Left ventricle myocardium inferior (tissue), 1 donor: ENCODE results near the gene CCDC85A. TPM values are rescaled to one million over a fixed set of nuclear protein-coding genes. Genes with fewer than 3 reads are reported as not detected.

Experiments
- DNase-seq: peaks from one replicate; pipeline ENCODE4 v3.0.0-alpha.2; 2020
- H3K27ac ChIP-seq: fragments of 200-600 bp; replicated peaks from 2 replicates; pipeline ENCODE4 v1.8.0; 2021
- H3K27me3 ChIP-seq: fragments of 200-600 bp; 2 replicates; pipeline ENCODE4 v1.8.0; 2021; ENCODE audit warnings: low read depth
- H3K36me3 ChIP-seq: fragments of 200-600 bp; 2 replicates; pipeline ENCODE4 v1.8.0; 2021
- H3K4me1 ChIP-seq: fragments of 200-600 bp; 2 replicates; pipeline ENCODE4 v1.8.0; 2021
- H3K4me3 ChIP-seq: fragments of 200-600 bp; 2 replicates; pipeline ENCODE4 v1.8.0; 2021; ENCODE audit warnings: mild to moderate bottlenecking, moderate library complexity
- H3K9me3 ChIP-seq: fragments of 200-600 bp; replicated peaks from 2 replicates; pipeline ENCODE4 v1.8.0; 2021
- CTCF ChIP-seq: fragments of 200-600 bp; IDR thresholded peaks from 2 replicates; pipeline ENCODE4 v1.8.0; 2021; ENCODE audit warnings: antibody characterized with exemption, mild to moderate bottlenecking, borderline replicate concordance
- intact Hi-C: fragments of 100-400 bp; cut with micrococcal nuclease; formaldehyde crosslinking; loops from one replicate; pipeline ENCODE4 v1.11.0; 2022
- total RNA-seq: library from RNA; stranded (reverse); fragmentation: NEBNext Ultra II Directional; extraction: Animal tissue kit (Norgen Biotek cat#: 25700); gene quantifications from one replicate; pipeline ENCODE4 v1.2.1, GENCODE V29; 2021
- donor health status: DM: no; HTN: yes; CAD: no; lungs with severe emphysema.

CCDC85A gene
- total RNA-seq, 1 donor from 2014 or later: 4.4 TPM

- peaks cover 7% of the 10 kb centered on the region for H3K4me1 ChIP-seq
- DNase-seq: no peak
- no peak overlapping the region for H3K4me3 ChIP-seq
- no peaks in the 10 kb centered on the region for H3K9me3 ChIP-seq
- H3K36me3 ChIP-seq: no peaks in the 10 kb centered on the region
- intact Hi-C loops: no loop called here
- H3K27ac ChIP-seq: no peak overlapping the region
- TF ChIP-seq CTCF: no peak
- no peaks in the 10 kb centered on the region for H3K27me3 ChIP-seq
Measured at GRCh38 chr2:56348392-56349210, 164.8 kb downstream of the CCDC85A start.

- intact Hi-C loops: no loop called here
Measured at GRCh38 chr2:56357655-56358295, 174.0 kb downstream of the CCDC85A start.

GRCh38 chr2:56361844-56362243 is 178.1 kb downstream of the CCDC85A start:
- Histone ChIP-seq H3K4me1 (no peaks in the 10 kb centered on the region), H3K27me3 (no peaks in the 10 kb centered on the region), H3K9me3 (no peaks in the 10 kb centered on the region), H3K27ac (no peak overlapping the region), H3K36me3 (no peaks in the 10 kb centered on the region), H3K4me3 (no peak overlapping the region)
- no peak for TF ChIP-seq CTCF
- intact Hi-C loops: loop anchor here (10.0 kb wide), 1 partner anchor 157 kb away; no protein-coding TSS in a partner anchor
- no peak for DNase-seq

More at GRCh38 chr2:56357655-56358295, 174.0 kb downstream of the CCDC85A start:
- H3K4me1 ChIP-seq: no peaks in the 10 kb centered on the region
- H3K27me3 ChIP-seq: no peaks in the 10 kb centered on the region
- DNase-seq: no peak
- no peak for TF ChIP-seq CTCF
- no peak overlapping the region for H3K27ac ChIP-seq
- H3K36me3 ChIP-seq: no peaks in the 10 kb centered on the region
- no peaks in the 10 kb centered on the region for H3K9me3 ChIP-seq
- no peak overlapping the region for H3K4me3 ChIP-seq

GRCh38 chr2:56364902-56365301 is 181.1 kb downstream of the CCDC85A start:
- H3K27ac ChIP-seq: no peak overlapping the region
- intact Hi-C loops: loop anchor here (10.0 kb wide), 1 partner anchor 160 kb away; no protein-coding TSS in a partner anchor
- H3K4me1 ChIP-seq: no peaks in the 10 kb centered on the region
- no peaks in the 10 kb centered on the region for H3K36me3 ChIP-seq
- TF ChIP-seq CTCF: no peak
- no peaks in the 10 kb centered on the region for H3K9me3 ChIP-seq
- no peaks in the 10 kb centered on the region for H3K27me3 ChIP-seq
- no peak overlapping the region for H3K4me3 ChIP-seq
- DNase-seq: no peak

- no peaks in the 10 kb centered on the region for H3K9me3 ChIP-seq
- intact Hi-C loops: loop anchor here (10.0 kb wide), 1 partner anchor 165 kb away; no protein-coding TSS in a partner anchor
- H3K27ac ChIP-seq: no peak overlapping the region
- no peaks in the 10 kb centered on the region for H3K36me3 ChIP-seq
- no peak overlapping the region for H3K4me3 ChIP-seq
- no peak for DNase-seq
- H3K4me1 ChIP-seq: no peaks in the 10 kb centered on the region
- TF ChIP-seq CTCF: no peak
- H3K27me3 ChIP-seq: no peaks in the 10 kb centered on the region
Measured at GRCh38 chr2:56369316-56369715, 185.5 kb downstream of the CCDC85A start.
